GM12801 (cell line): ENCODE measurements around the gene TEDC2.

Experiments used
- CTCF ChIP-seq: IDR thresholded peaks from one replicate; pipeline ENCODE4 v1.5.1; 2011; ENCODE audit warnings: control low read depth; ENCODE audit not compliant: insufficient read length; ENCODE audit errors: extremely low read depth

The TEDC2 gene

DNA sequence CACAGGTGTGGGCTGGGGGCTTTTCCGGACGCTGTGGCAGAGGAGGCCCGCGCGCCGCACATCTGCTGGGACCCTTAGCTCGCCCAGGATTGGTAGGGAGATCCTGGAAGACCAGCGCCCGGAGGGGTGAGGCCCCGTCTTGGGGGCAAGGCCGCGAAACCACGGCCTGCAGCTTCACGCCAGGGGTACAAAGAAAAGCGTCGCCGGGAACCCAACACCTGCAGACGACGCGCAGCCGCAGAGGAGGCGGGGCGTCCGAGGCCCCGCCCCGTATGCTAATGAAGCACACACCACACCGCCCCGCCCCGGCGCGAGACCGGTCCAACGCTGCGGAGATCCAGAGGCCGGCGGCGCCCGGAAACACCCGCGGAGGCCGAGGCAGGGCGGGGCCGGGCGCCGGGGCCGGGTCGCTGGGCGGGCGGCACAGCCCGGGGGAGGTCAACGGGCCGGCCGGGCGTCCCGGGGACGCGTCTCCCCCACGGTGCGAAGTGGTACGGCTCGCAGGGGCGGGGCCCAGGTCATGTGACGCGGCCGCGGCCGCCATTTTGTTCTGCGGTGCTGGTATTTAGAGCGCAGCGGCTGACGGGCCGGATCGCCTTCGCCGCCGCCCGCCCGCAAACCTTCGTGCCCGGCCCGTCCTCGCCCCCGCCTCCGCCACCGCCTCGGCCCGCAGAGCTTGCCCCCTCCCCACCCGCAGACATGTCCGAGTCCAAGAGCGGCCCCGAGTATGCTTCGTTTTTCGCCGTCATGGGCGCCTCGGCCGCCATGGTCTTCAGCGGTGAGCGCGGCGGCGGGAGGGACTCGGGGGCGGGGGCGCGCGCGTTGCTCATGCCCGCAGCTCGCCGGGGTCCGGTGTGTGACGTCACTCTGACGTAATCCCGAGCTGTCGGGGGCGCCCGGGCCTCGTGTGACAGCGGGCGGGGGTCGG is 53.8 kb downstream of the TEDC2 start, which contains the start of gene ATP6V0C:
Gene ATP6V0C, plus strand, starts transcription at position 548 of the 928 bp plus-strand sequence. Its CDS starts 152 bp downstream, at position 700.
- no peak for TF ChIP-seq CTCF
